SH-SY5Y (cell line): ENCODE data around the gene CSGALNACT2.

Experiments
- GATA2 ChIP-seq: IDR thresholded peaks from 2 replicates; pipeline ENCODE4 v1.6.1; 2011; ENCODE audit warnings: mild to moderate bottlenecking, low read depth, low read length
- GATA3 ChIP-seq: IDR thresholded peaks from 2 replicates; pipeline ENCODE4 v1.6.1; 2011; ENCODE audit warnings: low read depth, mild to moderate bottlenecking, low read length, moderate library complexity

- no peak for TF ChIP-seq GATA2
- no peak for TF ChIP-seq GATA3
Measured at GRCh38 chr10:43126759-43127424, 11.4 kb upstream of the CSGALNACT2 start.
